ENCODE data around the gene TMEM80.

The TMEM80 gene

DNA sequence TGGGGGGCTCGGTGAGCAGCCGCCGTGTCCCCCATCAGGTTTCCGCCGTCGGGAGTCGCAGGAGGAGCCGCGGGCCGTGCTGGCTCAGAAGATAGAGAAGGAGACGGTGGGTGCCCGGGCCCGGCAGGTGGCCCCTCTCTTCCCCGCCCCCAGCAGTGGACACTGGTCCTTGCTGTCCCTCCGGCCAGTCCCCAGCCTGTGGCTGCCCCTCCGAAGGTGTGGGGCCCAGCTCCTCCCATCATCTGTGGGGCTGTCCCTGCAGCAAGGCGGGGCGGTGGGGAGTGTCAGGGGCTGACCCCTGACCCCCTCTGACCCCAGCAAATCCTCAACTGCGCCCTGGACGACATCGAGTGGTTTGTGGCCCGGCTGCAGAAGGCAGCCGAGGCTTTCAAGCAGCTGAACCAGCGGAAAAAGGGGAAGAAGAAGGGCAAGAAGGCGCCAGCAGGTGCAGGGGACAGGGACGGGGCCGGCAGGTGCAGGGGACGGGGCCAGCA, 25.7 kb downstream of the TMEM80 start:
- Histone ChIP-seq H3K79me2 (ENCODE audit: insufficient read depth, low read length) (no peaks in the 10 kb centered on the region), H3K4me3 (ENCODE audit: low read length, poor library complexity, severe bottlenecking) (no peak overlapping the region), H3K36me3 (ENCODE audit: insufficient read depth, low read length) (no peaks in the 10 kb centered on the region), H4K20me1 (ENCODE audit: insufficient read depth, low read length, poor library complexity, severe bottlenecking) (no peaks in the 10 kb centered on the region), H3F3A (ENCODE audit: low read depth) (no peaks in the 10 kb centered on the region), H2AFZ (ENCODE audit: low read length) (no peak overlapping the region), H3K9me3 (ENCODE audit: insufficient read depth, low read depth, low read length) (no peaks in the 10 kb centered on the region), H3K4me1 (ENCODE audit: insufficient read depth, low read length, poor library complexity, severe bottlenecking) (peaks cover 3% of the 10 kb centered on the region), H3K27me3 (ENCODE audit: insufficient read depth, low read length, poor library complexity, severe bottlenecking) (no peaks in the 10 kb centered on the region), H3K9ac (ENCODE audit: low read depth, low read length, poor library complexity, severe bottlenecking) (no peak overlapping the region), H3K4me2 (ENCODE audit: low read depth, low read length, poor library complexity, severe bottlenecking) (no peak overlapping the region), H3K9me2 (replicated peaks; ENCODE audit: low read depth, low read length) (no peaks in the 10 kb centered on the region)
- TF ChIP-seq, protein P1, sequence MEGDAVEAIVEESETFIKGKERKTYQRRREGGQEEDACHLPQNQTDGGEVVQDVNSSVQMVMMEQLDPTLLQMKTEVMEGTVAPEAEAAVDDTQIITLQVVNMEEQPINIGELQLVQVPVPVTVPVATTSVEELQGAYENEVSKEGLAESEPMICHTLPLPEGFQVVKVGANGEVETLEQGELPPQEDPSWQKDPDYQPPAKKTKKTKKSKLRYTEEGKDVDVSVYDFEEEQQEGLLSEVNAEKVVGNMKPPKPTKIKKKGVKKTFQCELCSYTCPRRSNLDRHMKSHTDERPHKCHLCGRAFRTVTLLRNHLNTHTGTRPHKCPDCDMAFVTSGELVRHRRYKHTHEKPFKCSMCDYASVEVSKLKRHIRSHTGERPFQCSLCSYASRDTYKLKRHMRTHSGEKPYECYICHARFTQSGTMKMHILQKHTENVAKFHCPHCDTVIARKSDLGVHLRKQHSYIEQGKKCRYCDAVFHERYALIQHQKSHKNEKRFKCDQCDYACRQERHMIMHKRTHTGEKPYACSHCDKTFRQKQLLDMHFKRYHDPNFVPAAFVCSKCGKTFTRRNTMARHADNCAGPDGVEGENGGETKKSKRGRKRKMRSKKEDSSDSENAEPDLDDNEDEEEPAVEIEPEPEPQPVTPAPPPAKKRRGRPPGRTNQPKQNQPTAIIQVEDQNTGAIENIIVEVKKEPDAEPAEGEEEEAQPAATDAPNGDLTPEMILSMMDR (conservative IDR thresholded peaks at IDR 0.05; ENCODE audit: low read length) = no peak
- no peak for TF ChIP-seq EZH2phosphoT487 (IDR thresholded peaks at IDR 0.05; ENCODE audit: borderline replicate concordance)

DNA sequence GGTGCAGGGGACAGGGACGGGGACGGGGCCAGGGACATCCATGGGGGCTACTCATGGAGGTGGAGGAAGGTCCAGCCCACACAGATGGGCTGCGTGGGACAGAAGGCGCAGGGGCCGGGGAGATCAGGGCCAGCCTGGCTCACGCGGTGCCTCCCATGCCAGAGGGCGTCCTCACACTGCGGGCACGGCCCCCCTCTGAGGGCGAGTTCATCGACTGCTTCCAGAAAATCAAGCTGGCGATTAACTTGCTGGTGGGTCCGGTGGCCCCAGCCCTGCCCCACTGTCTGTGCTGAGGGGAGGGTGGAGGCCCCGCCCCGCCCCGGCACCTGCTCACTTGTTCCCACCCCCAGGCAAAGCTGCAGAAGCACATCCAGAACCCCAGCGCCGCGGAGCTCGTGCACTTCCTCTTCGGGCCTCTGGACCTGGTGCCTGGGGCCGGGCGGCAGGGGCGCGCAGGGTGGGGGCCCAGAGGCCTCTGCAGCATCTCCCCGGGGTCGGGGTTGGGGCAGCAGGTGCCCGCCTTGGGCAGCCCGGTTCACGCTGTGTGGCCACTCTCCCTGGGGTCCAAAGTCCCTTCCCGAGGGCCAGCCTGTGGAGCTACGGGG, 26.2 kb downstream of the TMEM80 start:
- Histone ChIP-seq H3K4me1 (ENCODE audit: insufficient read depth, low read length, poor library complexity, severe bottlenecking) (peaks cover 3% of the 10 kb centered on the region), H4K20me1 (ENCODE audit: insufficient read depth, low read length, poor library complexity, severe bottlenecking) (no peaks in the 10 kb centered on the region), H3K4me3 (ENCODE audit: low read length, poor library complexity, severe bottlenecking) (no peak overlapping the region), H3F3A (ENCODE audit: low read depth) (no peaks in the 10 kb centered on the region), H3K9me3 (ENCODE audit: insufficient read depth, low read depth, low read length) (no peaks in the 10 kb centered on the region), H3K9ac (ENCODE audit: low read depth, low read length, poor library complexity, severe bottlenecking) (no peak overlapping the region), H3K4me2 (ENCODE audit: low read depth, low read length, poor library complexity, severe bottlenecking) (no peak overlapping the region), H3K36me3 (ENCODE audit: insufficient read depth, low read length) (no peaks in the 10 kb centered on the region), H3K27me3 (ENCODE audit: insufficient read depth, low read length, poor library complexity, severe bottlenecking) (no peaks in the 10 kb centered on the region), H3K9me2 (replicated peaks; ENCODE audit: low read depth, low read length) (no peaks in the 10 kb centered on the region), H3K79me2 (ENCODE audit: insufficient read depth, low read length) (no peaks in the 10 kb centered on the region), H2AFZ (ENCODE audit: low read length) (no peak overlapping the region)
- TF ChIP-seq EZH2phosphoT487 (IDR thresholded peaks at IDR 0.05; ENCODE audit: borderline replicate concordance) = no peak
- TF ChIP-seq, protein P1 (conservative IDR thresholded peaks at IDR 0.05; ENCODE audit: low read length) = no peak

DNA sequence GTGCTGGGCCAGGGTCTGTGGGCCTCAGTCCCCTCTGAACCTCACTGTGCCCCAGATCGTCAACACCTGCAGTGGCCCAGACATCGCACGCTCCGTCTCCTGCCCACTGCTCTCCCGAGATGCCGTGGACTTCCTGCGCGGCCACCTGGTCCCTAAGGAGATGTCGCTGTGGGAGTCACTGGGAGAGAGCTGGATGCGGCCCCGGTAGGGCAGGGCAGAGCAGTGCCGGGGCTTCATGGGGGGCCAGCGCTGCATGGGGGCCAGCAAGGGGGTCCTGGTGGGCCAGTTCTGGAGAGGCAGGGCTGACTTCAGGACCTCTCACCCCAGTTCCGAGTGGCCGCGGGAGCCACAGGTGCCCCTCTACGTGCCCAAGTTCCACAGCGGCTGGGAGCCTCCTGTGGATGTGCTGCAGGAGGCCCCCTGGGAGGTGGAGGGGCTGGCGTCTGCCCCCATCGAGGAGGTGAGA, 26.8 kb downstream of the TMEM80 start:
- H3K9me3 ChIP-seq (ENCODE audit: insufficient read depth, low read depth, low read length) = no peaks in the 10 kb centered on the region
- H3K4me1 ChIP-seq (ENCODE audit: insufficient read depth, low read length, poor library complexity, severe bottlenecking) = peaks cover 3% of the 10 kb centered on the region
- no peaks in the 10 kb centered on the region for H3K36me3 ChIP-seq (ENCODE audit: insufficient read depth, low read length)
- no peaks in the 10 kb centered on the region for H3F3A ChIP-seq (ENCODE audit: low read depth)
- TF ChIP-seq, protein P1 (conservative IDR thresholded peaks at IDR 0.05; ENCODE audit: low read length) = no peak
- no peak for TF ChIP-seq EZH2phosphoT487 (IDR thresholded peaks at IDR 0.05; ENCODE audit: borderline replicate concordance)
- no peak overlapping the region for H3K4me2 ChIP-seq (ENCODE audit: low read depth, low read length, poor library complexity, severe bottlenecking)
- H2AFZ ChIP-seq (ENCODE audit: low read length) = no peak overlapping the region
- no peaks in the 10 kb centered on the region for H4K20me1 ChIP-seq (ENCODE audit: insufficient read depth, low read length, poor library complexity, severe bottlenecking)
- H3K4me3 ChIP-seq (ENCODE audit: low read length, poor library complexity, severe bottlenecking) = no peak overlapping the region
- no peaks in the 10 kb centered on the region for H3K9me2 ChIP-seq (replicated peaks; ENCODE audit: low read depth, low read length)
- H3K9ac ChIP-seq (ENCODE audit: low read depth, low read length, poor library complexity, severe bottlenecking) = no peak overlapping the region
- H3K27me3 ChIP-seq (ENCODE audit: insufficient read depth, low read length, poor library complexity, severe bottlenecking) = no peaks in the 10 kb centered on the region
- no peaks in the 10 kb centered on the region for H3K79me2 ChIP-seq (ENCODE audit: insufficient read depth, low read length)
